Stomach (tissue), 9 donors: ENCODE results near the gene HECTD4. TPM values are rescaled to one million over a fixed set of nuclear protein-coding genes. Genes with fewer than 3 reads are reported as not detected.

Experiments used
- DNase-seq, 2 donors: peaks; one replicate each; pipeline versions ENCODE4 v3.0.0 to v3.0.0-alpha.2; 2013 to 2019
- H3K27ac ChIP-seq, 5 donors: fragments of 200-600 bp in 4 of 5; sonication (generic) in 4 of 5; one replicate each; pipeline ENCODE4 v1.5.1; 2013 to 2019; ENCODE audit warnings: mild to moderate bottlenecking in 1 of 5, moderate library complexity in 1 of 5
- H3K27me3 ChIP-seq, 3 donors: fragments of 200-600 bp; sonication (generic); one replicate each; pipeline ENCODE4 v1.5.1; 2017 to 2019; ENCODE audit warnings: mixed run types in 1 of 3
- H3K36me3 ChIP-seq, 4 donors: fragments of 200-600 bp; sonication (generic); 1 replicate in 3 of 4; 2 replicates in 1 of 4; pipeline ENCODE4 v1.5.1; 2016 to 2019
- H3K4me1 ChIP-seq, 4 donors: fragments of 200-600 bp; sonication (generic); one replicate each; pipeline ENCODE4 v1.5.1; 2016 to 2019
- H3K4me3 ChIP-seq, 4 donors: fragments of 200-600 bp; sonication (generic) in 3 of 4; one replicate each; pipeline ENCODE4 v1.5.1; 2016 to 2019; ENCODE audit warnings: mild to moderate bottlenecking in 1 of 4
- H3K9me3 ChIP-seq, 4 donors: fragments of 200-600 bp; sonication (generic); one replicate each; pipeline ENCODE4 v1.5.1; 2016 to 2019
- EP300 ChIP-seq: sonication (generic); formaldehyde crosslinking; IDR thresholded peaks from one replicate; pipeline ENCODE4 v1.6.1; 2017; ENCODE audit warnings: antibody characterized with exemption
- POLR2A ChIP-seq, 4 donors: fragments of 450-650 bp; IDR thresholded peaks; one replicate each; pipeline ENCODE4 v1.6.1; 2016; ENCODE audit warnings: antibody characterized with exemption in 4 of 4, control low read depth in 2 of 4, mild to moderate bottlenecking in 1 of 4, moderate library complexity in 1 of 4
- POLR2AphosphoS5 ChIP-seq, 3 donors: sonication (generic); formaldehyde crosslinking; IDR thresholded peaks; one replicate each; pipeline ENCODE4 v1.6.1; 2016; ENCODE audit warnings: antibody characterized with exemption in 3 of 3
- WGBS, 5 donors: extraction: QIAGEN DNeasy Blood & Tissue Kit in 3 of 5; methylation state at CpG; one replicate each; pipeline versions ENCODE4 v1.1.5 to v1.1.7; 2013 to 2018; 5-methylcytosine and 5-hydroxymethylcytosine counted together
- intact Hi-C: fragments of 100-400 bp; cut with DNase I; formaldehyde crosslinking; loops from one replicate; pipeline ENCODE4 v1.15.1; 2023; ENCODE audit warnings: low total_unique reads
- polyA plus RNA-seq, 3 donors: library from polyadenylated mRNA; stranded (reverse); fragments of 200-250 nt; gene quantifications; one replicate each; pipeline ENCODE4 v1.2.3, GENCODE V29; 2013
- total RNA-seq, 5 donors: library from RNA; depleted of rRNA; stranded (reverse); fragments of >200 nt; gene quantifications; one replicate each; pipeline versions ENCODE4 v1.1.0 to v1.2.3, GENCODE V29; 2014 to 2016
- TF ChIP-seq, protein P1 (sequence below), 7 experiments: fragments of 450-650 bp in 4 of 7; fragments of 200-600 bp in 3 of 7; sonication (generic) in 3 of 7; IDR thresholded peaks; one replicate each; pipeline ENCODE4 v1.5.1; 2016 to 2019; ENCODE audit warnings: antibody characterized with exemption in 7 of 7, control low read depth in 2 of 7, mild to moderate bottlenecking in 1 of 7
- donor health status: healthy with polysubstance abuse.
- donor health status: Bipolar disorder and iron deficiency.
- donor health status: healthy.

Gene HECTD4
- total and polyA plus RNA-seq, 8 donors: 3.2 to 375 (median 58.7) TPM

DNA sequence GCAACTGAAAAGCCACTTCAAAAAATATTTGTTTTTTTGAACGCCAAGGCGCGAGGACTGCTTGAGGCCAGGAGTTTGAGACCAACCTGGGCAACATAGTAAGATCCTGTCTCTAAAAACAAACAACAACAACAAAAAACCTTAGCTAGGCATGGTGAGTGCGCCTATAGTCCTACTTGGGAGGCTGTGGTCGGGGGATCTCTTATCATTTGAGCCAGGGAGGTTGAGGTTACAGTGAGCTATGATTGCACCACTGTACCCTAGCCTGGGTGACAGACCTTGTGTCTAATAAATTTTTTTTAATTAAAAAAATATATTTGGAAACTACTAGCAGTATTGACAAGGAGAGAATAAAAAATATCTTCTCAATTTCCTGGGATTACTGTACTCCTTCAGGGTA, 143.8 kb downstream of the HECTD4 start:
- 94 to 96% (median 94%) methylated on average over 5 of the region's 5 CpGs for WGBS, 5 donors
- Histone ChIP-seq H3K27ac (no peak overlapping the region), H3K36me3 (peaks cover 46 to 100% (median 99%) of the 10 kb centered on the region in 4 donors), H3K4me1 (no peaks in the 10 kb centered on the region), H3K27me3 (no peaks in the 10 kb centered on the region), H3K9me3 (no peaks in the 10 kb centered on the region), H3K4me3 (no peak overlapping the region)
- TF ChIP-seq, protein P1, sequence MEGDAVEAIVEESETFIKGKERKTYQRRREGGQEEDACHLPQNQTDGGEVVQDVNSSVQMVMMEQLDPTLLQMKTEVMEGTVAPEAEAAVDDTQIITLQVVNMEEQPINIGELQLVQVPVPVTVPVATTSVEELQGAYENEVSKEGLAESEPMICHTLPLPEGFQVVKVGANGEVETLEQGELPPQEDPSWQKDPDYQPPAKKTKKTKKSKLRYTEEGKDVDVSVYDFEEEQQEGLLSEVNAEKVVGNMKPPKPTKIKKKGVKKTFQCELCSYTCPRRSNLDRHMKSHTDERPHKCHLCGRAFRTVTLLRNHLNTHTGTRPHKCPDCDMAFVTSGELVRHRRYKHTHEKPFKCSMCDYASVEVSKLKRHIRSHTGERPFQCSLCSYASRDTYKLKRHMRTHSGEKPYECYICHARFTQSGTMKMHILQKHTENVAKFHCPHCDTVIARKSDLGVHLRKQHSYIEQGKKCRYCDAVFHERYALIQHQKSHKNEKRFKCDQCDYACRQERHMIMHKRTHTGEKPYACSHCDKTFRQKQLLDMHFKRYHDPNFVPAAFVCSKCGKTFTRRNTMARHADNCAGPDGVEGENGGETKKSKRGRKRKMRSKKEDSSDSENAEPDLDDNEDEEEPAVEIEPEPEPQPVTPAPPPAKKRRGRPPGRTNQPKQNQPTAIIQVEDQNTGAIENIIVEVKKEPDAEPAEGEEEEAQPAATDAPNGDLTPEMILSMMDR (IDR thresholded peaks at IDR 0.05): no peak
- TF ChIP-seq POLR2A (IDR thresholded peaks at IDR 0.05): no peak
- no peak for TF ChIP-seq POLR2AphosphoS5 (IDR thresholded peaks at IDR 0.05)
- no peak for TF ChIP-seq EP300
- intact Hi-C loops: no loop called here
- DNase-seq: no peak

DNA sequence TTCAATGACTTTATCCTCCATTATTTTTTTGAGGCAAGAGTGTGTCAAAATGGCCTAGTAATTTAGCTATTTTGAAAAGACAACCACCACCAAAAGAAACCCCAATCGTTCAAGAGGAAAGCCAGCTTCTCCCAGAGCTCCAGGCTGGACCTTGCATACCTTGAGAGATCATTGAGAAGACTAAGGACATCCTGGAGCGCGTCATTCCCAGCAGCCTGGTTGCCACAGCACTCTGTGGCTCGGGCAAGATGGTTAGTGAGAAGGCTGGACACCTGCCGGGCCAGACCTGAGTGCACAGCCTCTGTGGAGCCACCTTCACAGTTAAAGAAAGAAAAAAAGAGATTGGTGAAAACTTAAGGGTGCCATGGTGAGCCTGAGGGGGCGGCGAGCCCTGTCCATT, 145.4 kb downstream of the HECTD4 start:
- H3K4me1 ChIP-seq: no peaks in the 10 kb centered on the region
- H3K9me3 ChIP-seq: no peaks in the 10 kb centered on the region
- no peak overlapping the region for H3K4me3 ChIP-seq
- DNase-seq: no peak
- intact Hi-C loops: no loop called here
- H3K27me3 ChIP-seq: no peaks in the 10 kb centered on the region
- H3K36me3 ChIP-seq: peaks cover 45 to 100% (median 98%) of the 10 kb centered on the region in 4 donors
- TF ChIP-seq POLR2AphosphoS5 (IDR thresholded peaks at IDR 0.05) (no peak), EP300 (no peak), POLR2A (IDR thresholded peaks at IDR 0.05) (no peak)
- TF ChIP-seq, protein P1 (IDR thresholded peaks at IDR 0.05): no peak
- H3K27ac ChIP-seq: no peak overlapping the region
- 94 to 95% (median 94%) methylated on average over 7 of the region's 7 CpGs for whole genome bisulfite sequencing, 5 donors

DNA sequence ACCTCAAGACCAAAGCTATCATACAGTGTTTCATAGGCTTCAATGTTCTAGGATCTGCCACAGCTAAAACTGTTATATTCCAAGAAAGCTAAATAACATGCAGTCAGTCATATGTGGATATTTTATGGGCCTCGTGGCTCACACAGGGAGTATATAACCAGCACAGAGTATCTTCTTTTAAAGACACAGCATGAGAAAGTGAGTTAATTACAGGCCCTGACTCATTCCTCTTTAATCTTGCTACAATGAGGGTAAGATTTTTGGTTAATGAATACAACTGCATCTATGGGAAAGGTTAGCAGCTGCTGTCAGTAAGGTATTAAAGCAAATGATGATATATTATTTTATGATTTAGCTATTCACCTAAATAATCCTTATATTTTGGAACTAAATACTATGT, 145.8 kb downstream of the HECTD4 start:
- 63 to 90% (median 78%) methylated on average over 1 of the region's 1 CpG for WGBS, 5 donors
- H3K36me3 ChIP-seq: peaks cover 45 to 100% (median 98%) of the 10 kb centered on the region in 4 donors
- intact Hi-C loops: no loop called here
- H3K4me3 ChIP-seq: no peak overlapping the region
- TF ChIP-seq POLR2AphosphoS5 (IDR thresholded peaks at IDR 0.05) (no peak), POLR2A (IDR thresholded peaks at IDR 0.05) (no peak), EP300 (no peak)
- TF ChIP-seq, protein P1 (IDR thresholded peaks at IDR 0.05): no peak
- no peak overlapping the region for H3K27ac ChIP-seq
- no peaks in the 10 kb centered on the region for H3K4me1 ChIP-seq
- H3K9me3 ChIP-seq: no peaks in the 10 kb centered on the region
- H3K27me3 ChIP-seq: no peaks in the 10 kb centered on the region
- no peak for DNase-seq

DNA sequence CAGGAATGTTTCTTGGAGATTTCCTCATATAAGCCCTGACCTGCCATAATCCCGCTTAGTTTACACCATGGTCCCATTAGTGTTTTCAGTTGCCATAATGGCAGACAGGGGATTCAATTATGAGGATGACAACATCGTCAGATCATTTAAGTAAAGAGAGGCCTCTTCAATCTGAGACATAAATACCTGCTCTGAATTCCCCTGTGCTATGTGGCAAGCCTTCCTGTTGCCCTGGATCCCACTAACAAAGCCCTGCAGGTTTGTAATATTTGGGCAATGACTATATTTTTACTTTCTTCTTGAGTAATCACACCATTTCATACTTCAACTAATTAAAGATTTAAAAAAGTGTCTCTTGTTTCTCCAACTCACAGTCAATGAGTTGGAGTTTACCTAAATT, 147.9 kb downstream of the HECTD4 start:
- Histone ChIP-seq H3K4me1 (no peaks in the 10 kb centered on the region), H3K27me3 (no peaks in the 10 kb centered on the region), H3K9me3 (no peaks in the 10 kb centered on the region), H3K36me3 (peaks cover 59 to 100% (median 98%) of the 10 kb centered on the region in 4 donors), H3K4me3 (no peak overlapping the region), H3K27ac (no peak overlapping the region)
- DNase-seq: no peak
- TF ChIP-seq POLR2AphosphoS5 (IDR thresholded peaks at IDR 0.05): no peak
- TF ChIP-seq EP300: no peak
- TF ChIP-seq, protein P1 (IDR thresholded peaks at IDR 0.05): no peak
- TF ChIP-seq POLR2A (IDR thresholded peaks at IDR 0.05): no peak
- intact Hi-C loops: no loop called here
- 88 to 96% (median 91%) methylated on average over 2 of the region's 2 CpGs for WGBS, 5 donors
